Heart left ventricle (tissue), 13 donors: ENCODE measurements around the gene PTCRA.

Experiments
- CTCF ChIP-seq, 12 donors: fragments of 200-600 bp; sonication (generic) in 4 of 12; IDR thresholded peaks; one replicate each; pipeline versions ENCODE4 v1.5.0 to v1.8.0; 2018 to 2022; ENCODE audit warnings: antibody characterized with exemption in 12 of 12, mild to moderate bottlenecking in 5 of 12
- POLR2A ChIP-seq, 2 donors: fragments of 450-650 bp; IDR thresholded peaks; one replicate each; pipeline ENCODE4 v1.6.1; 2017; ENCODE audit warnings: antibody characterized with exemption in 2 of 2, mild to moderate bottlenecking in 2 of 2, moderate library complexity in 2 of 2
- donor health status: ischemic (EF 13 %, LVEDD 7.1; RV severe dilation, severe dysfunction).
- donor health status: DM: no; HTN: yes; CAD: no.
- donor health status: DM: no; HTN: no; CAD: no.
- donor health status: ischemic (EF 25% LVEDD 6.9; RV normal size, moderate dysfunction).
- donor health status: ischemic (EF 25% LVEDD 5.7; RV mildly dilated, moderate dysfunction).
- donor health status: ischemic (EF 35%, LVEDD 5.7; RV mildly dilated, moderate dysfunction).
- donor health status: nonischemic (EF 11% LVEDD 7.7; RV severe dilation, severe dysfunction).
- donor health status: DM: yes; HTN: yes; CAD: no.
- donor health status: PGD.
- donor health status: ischemic (EF 29% LVEDD 5.4; RV normal size, mild dysfunction).
- donor health status: nonischemic (EF 23%, LVEDD 6.1; RV moderate dilation, normal function).

- TF ChIP-seq CTCF (IDR thresholded peaks at IDR 0.05) (no peak), POLR2A (IDR thresholded peaks at IDR 0.05) (no peak)
Observed at GRCh38 chr6:42896178-42896719, 19.6 kb upstream of the PTCRA start.
